Measurements from ENCODE around the gene OLFML1.

- no peak for TF ChIP-seq CTCF (IDR thresholded peaks at IDR 0.05 in 4 of 5, conservative IDR thresholded peaks at IDR 0.05 in 1 of 5)
- TF ChIP-seq POLR2A (IDR thresholded peaks at IDR 0.05): no peak
Measured at GRCh38 chr11:7559398-7560283, 74.3 kb downstream of the OLFML1 start.

Data from gastrocnemius medialis (tissue), 4 donors.